B cell (primary cell): ENCODE data around the gene ZNF750. TPM values are rescaled to one million over a fixed set of nuclear protein-coding genes. Genes with fewer than 3 reads are reported as not detected.

Source experiments
- ATAC-seq: fragments of 200-7000 bp; cut with Tn5 transposase; one replicate; pipeline ENCODE4 v1.10.0; 2021; ENCODE audit warnings: low read depth, mild to moderate bottlenecking, moderate number of reproducible peaks, moderate library complexity
- CTCF ChIA-PET: fragments of 350-600 bp; sonication (Branson Sonifier 250); formaldehyde crosslinking; loops from one replicate; lab custom pipeline; 2021; ENCODE audit warnings: antibody characterized with exemption, inconsistent platforms; lab: Charles Lee
- POLR2A ChIA-PET: fragments of 350-600 bp; sonication (Branson Sonifier 250); formaldehyde crosslinking; loops from one replicate; lab custom pipeline; 2021; ENCODE audit warnings: antibody characterized with exemption; lab: Charles Lee
- DNase-seq: peaks from one replicate; pipeline ENCODE4 v3.0.0; 2013
- H2AFZ ChIP-seq: 2 replicates; pipeline ENCODE4 v1.6.1; 2012; ENCODE audit warnings: mild to moderate bottlenecking, low read depth, low read length; ENCODE audit not compliant: insufficient read depth, poor library complexity, severe bottlenecking
- H3K27ac ChIP-seq, 2 donors: 1 replicate in 1 of 2; 2 replicates in 1 of 2; pipeline ENCODE4 v1.5.1; 2012 to 2013; ENCODE audit warnings: low read length in 2 of 2, mild to moderate bottlenecking in 2 of 2, moderate library complexity in 1 of 2
- H3K27me3 ChIP-seq, 4 experiments: fragments of 200-600 bp in 1 of 4; sonication (generic) in 1 of 4; replicated peaks in 1 of 4; 1 replicate in 2 of 4; 2 replicates in 2 of 4; pipeline versions ENCODE4 v1.6.1 to v1.7.0; 2013 to 2016; ENCODE audit warnings: low read length in 3 of 4, mild to moderate bottlenecking in 2 of 4, mixed read lengths in 1 of 4, moderate library complexity in 1 of 4; ENCODE audit not compliant: insufficient read depth in 4 of 4, control insufficient read depth in 3 of 4; ENCODE audit errors: control extremely low read depth in 1 of 4
- H3K36me3 ChIP-seq, 2 experiments: replicated peaks in 1 of 2; 1 replicate in 1 of 2; 2 replicates in 1 of 2; pipeline versions ENCODE4 v1.6.1 to v1.7.1; 2013; ENCODE audit warnings: low read length in 1 of 2; ENCODE audit not compliant: insufficient read depth in 2 of 2, control insufficient read depth in 1 of 2; ENCODE audit errors: control extremely low read depth in 1 of 2, extremely low read depth in 1 of 2
- H3K4me1 ChIP-seq, 2 donors: fragments of 200-600 bp in 1 of 2; sonication (generic) in 1 of 2; 1 replicate in 1 of 2; 2 replicates in 1 of 2; pipeline versions ENCODE4 v1.5.1 to v1.6.1; 2013 to 2017; ENCODE audit warnings: low read length in 2 of 2; ENCODE audit not compliant: control insufficient read depth in 2 of 2, insufficient read depth in 2 of 2
- H3K4me2 ChIP-seq: replicated peaks from 2 replicates; pipeline ENCODE3; 2012; ENCODE audit warnings: mild to moderate bottlenecking, low read depth, low read length; ENCODE audit not compliant: poor library complexity, severe bottlenecking
- H3K4me3 ChIP-seq, 5 experiments: fragments of 200-600 bp in 1 of 5; sonication (generic) in 1 of 5; 1 replicate in 3 of 5; 2 replicates in 2 of 5; pipeline versions ENCODE4 v1.5.1 to v1.7.0; 2011 to 2016; ENCODE audit warnings: low read length in 4 of 5, mild to moderate bottlenecking in 4 of 5, low read depth in 2 of 5, control low read depth in 1 of 5, moderate library complexity in 1 of 5; ENCODE audit not compliant: insufficient read depth in 1 of 5; ENCODE audit errors: control extremely low read depth in 1 of 5, extremely low read depth in 1 of 5
- H3K79me2 ChIP-seq: fragments of 200-600 bp; sonication (generic); one replicate; pipeline ENCODE4 v1.6.0; 2016; ENCODE audit warnings: low read length; ENCODE audit not compliant: control insufficient read depth, insufficient read depth
- H3K9ac ChIP-seq: fragments of 200-600 bp; sonication (generic); 2 replicates; pipeline ENCODE4 v1.6.1; 2017; ENCODE audit warnings: mild to moderate bottlenecking, low read length, moderate library complexity
- H3K9me3 ChIP-seq, 3 donors: one replicate each; pipeline versions ENCODE4 v1.6.1 to v1.7.1; 2013; ENCODE audit warnings: low read length in 2 of 3; ENCODE audit not compliant: control insufficient read depth in 2 of 3, insufficient read depth in 1 of 3; ENCODE audit errors: control extremely low read depth in 1 of 3
- H4K20me1 ChIP-seq: 2 replicates; pipeline ENCODE4 v1.6.0; 2012; ENCODE audit warnings: mild to moderate bottlenecking, low read length; ENCODE audit not compliant: insufficient read depth, control insufficient read depth, poor library complexity, severe bottlenecking
- H3K27ac Mint-ChIP-seq: one replicate; pipeline ENCODE4 v1.8.0; 2021; ENCODE audit warnings: mixed read lengths
- H3K27me3 Mint-ChIP-seq: one replicate; pipeline ENCODE4 v1.8.0; 2021; ENCODE audit warnings: mixed read lengths
- H3K4me1 Mint-ChIP-seq: one replicate; pipeline ENCODE4 v1.8.0; 2021; ENCODE audit warnings: mixed read lengths
- H3K4me3 Mint-ChIP-seq: one replicate; pipeline ENCODE4 v1.8.0; 2021; ENCODE audit warnings: mixed read lengths
- H3K9me3 Mint-ChIP-seq: one replicate; pipeline ENCODE4 v1.8.0; 2022; ENCODE audit warnings: mixed read lengths; ENCODE audit not compliant: insufficient read depth
- CTCF ChIP-seq: fragments of 200-600 bp; IDR thresholded peaks from one replicate; pipeline ENCODE4 v1.8.0; 2022; ENCODE audit warnings: antibody characterized with exemption, mild to moderate bottlenecking
- EZH2 ChIP-seq: IDR thresholded peaks from 2 replicates; pipeline ENCODE4 v1.6.1; 2012; ENCODE audit warnings: borderline replicate concordance, low read depth, mild to moderate bottlenecking, moderate library complexity, low read length; ENCODE audit not compliant: insufficient read depth, poor library complexity, severe bottlenecking
- WGBS: methylation state at CpG from one replicate; pipeline ENCODE4 v1.1.5; 2013; ENCODE audit warnings: missing lambda C conversion rate; ENCODE audit not compliant: insufficient coverage; 5-methylcytosine and 5-hydroxymethylcytosine counted together
- intact Hi-C: fragments of 100-400 bp; cut with micrococcal nuclease; formaldehyde crosslinking; loops from one replicate; pipeline ENCODE4 v1.10.0; 2022
- polyA plus RNA-seq: library from polyadenylated mRNA; depleted of rRNA; stranded (reverse); fragments of >200 nt; gene quantifications from 2 replicates; pipeline ENCODE4 v1.2.3, GENCODE V29; 2012
- total RNA-seq, 2 donors: library from RNA; stranded (reverse); fragments of 120-200 nt in 1 of 2; gene quantifications; 1 replicate in 1 of 2; 2 replicates in 1 of 2; pipeline versions ENCODE4 v1.2.3 to v1.2.4, GENCODE V29; 2013 to 2022

The ZNF750 gene
- total and polyA plus RNA-seq, 2 donors (not counting 1 experiment from before 2014, with no cell fraction given), result not detected

GRCh38 chr17:82780195-82780594, 59.6 kb downstream of the ZNF750 start:
- POLR2A ChIA-PET, result interaction anchor here (0.6 kb wide), 1 partner anchor 431 kb away, joined by 6 read pairs; no protein-coding TSS in a partner anchor

More at GRCh38 chr17:82780195-82780594, 59.6 kb downstream of the ZNF750 start:
- no peak overlapping the region for H3K4me3 Mint-ChIP-seq
- no peak overlapping the region for H2AFZ ChIP-seq
- no peak overlapping the region for H3K9ac ChIP-seq
- H3K27me3 Mint-ChIP-seq, result no peaks in the 10 kb centered on the region
- no peaks in the 10 kb centered on the region for H3K9me3 ChIP-seq
- H3K79me2 ChIP-seq, result no peaks in the 10 kb centered on the region
- H3K4me3 ChIP-seq, result no peak overlapping the region
- DNase-seq (no peak), ATAC-seq (no peak)
- H3K4me1 ChIP-seq, result peaks cover 14 to 29% of the 10 kb centered on the region in 2 donors
- no peak overlapping the region for H3K4me2 ChIP-seq
- H3K27ac Mint-ChIP-seq, result no peak overlapping the region
- CTCF ChIA-PET, result interaction anchor here (1.1 to 3.1 kb wide), 10 partner anchors 11 to 421 kb away, joined by 3 to 68 read pairs (median 24); no protein-coding TSS in a partner anchor
- H3K27me3 ChIP-seq, result no peaks in the 10 kb centered on the region
- H4K20me1 ChIP-seq, result no peaks in the 10 kb centered on the region
- WGBS, result 87% methylated on average over 12 of the region's 12 CpGs
- intact Hi-C loops, result loop anchor here (5.0 kb wide), 2 partner anchors 272 to 302 kb away; no protein-coding TSS in a partner anchor
- peaks cover 2 to 21% of the 10 kb centered on the region in 2 experiments for H3K36me3 ChIP-seq
- TF ChIP-seq EZH2 (no peak), CTCF (no peak)
- no peak overlapping the region for H3K27ac ChIP-seq
- H3K9me3 Mint-ChIP-seq, result no peaks in the 10 kb centered on the region
- H3K4me1 Mint-ChIP-seq, result peaks cover 17% of the 10 kb centered on the region
